ENCODE results near the gene NFXL1.

- no peak for TF ChIP-seq GATA2 (IDR thresholded peaks at IDR 0.05; ENCODE audit: low read depth, low read length)
- TF ChIP-seq GATA3 (IDR thresholded peaks at IDR 0.05; ENCODE audit: low read depth, low read length), result no peak
These were observed 57.7 kb downstream of the NFXL1 start for GRCh38 chr4:47856713-47857112.
